HL-60 (cell line): ENCODE measurements around the gene PELI2.

Source experiments
- DNase-seq, 2 experiments: peaks; one replicate each; pipeline ENCODE4 v3.0.0-alpha.2; 2010 to 2020; ENCODE audit warnings: low read depth in 1 of 2, low spot score in 1 of 2
- H3K27ac ChIP-seq: fragments of 250-450 bp; sonication (Bioruptor Pico); replicated peaks from 2 replicates; pipeline ENCODE4 v1.5.1; 2020; ENCODE audit warnings: mild to moderate bottlenecking, moderate library complexity
- H3K27me3 ChIP-seq: fragments of 250-450 bp; sonication (Bioruptor Pico); 2 replicates; pipeline ENCODE4 v1.5.1; 2021; ENCODE audit warnings: mild to moderate bottlenecking, moderate library complexity; ENCODE audit not compliant: insufficient read depth, poor library complexity, severe bottlenecking
- H3K4me3 ChIP-seq: replicated peaks from 2 replicates; pipeline ENCODE4 v1.5.1; 2011; ENCODE audit warnings: mild to moderate bottlenecking, control low read depth, low read length; ENCODE audit not compliant: insufficient read depth
- CTCF ChIP-seq: IDR thresholded peaks from one replicate; pipeline ENCODE4 v1.5.1; 2011; ENCODE audit warnings: low read length, control low read depth, inconsistent platforms; ENCODE audit not compliant: insufficient read depth
- GABPA ChIP-seq: IDR thresholded peaks from 2 replicates; pipeline ENCODE4 v1.6.1; 2012; ENCODE audit warnings: low read depth
- POLR2AphosphoS5 ChIP-seq: IDR thresholded peaks from 2 replicates; pipeline ENCODE4 v1.6.1; 2012; ENCODE audit warnings: low read depth
- REST ChIP-seq: IDR thresholded peaks from 2 replicates; pipeline ENCODE4 v1.6.1; 2012; ENCODE audit warnings: low read depth; ENCODE audit not compliant: insufficient replicate concordance
- SPI1 ChIP-seq: IDR thresholded peaks from 2 replicates; pipeline ENCODE4 v1.6.1; 2012; ENCODE audit warnings: low read depth, mild to moderate bottlenecking, borderline replicate concordance

The PELI2 gene

GRCh38 chr14:56276108-56276507 lies 157.9 kb downstream of the PELI2 start:
- H3K27ac ChIP-seq: no peak overlapping the region
- DNase-seq: peak in 1 of 2 experiments; percentile 17
- H3K27me3 ChIP-seq: no peaks in the 10 kb centered on the region
- H3K4me3 ChIP-seq: no peak overlapping the region
- TF ChIP-seq GABPA: no peak
- TF ChIP-seq POLR2AphosphoS5: no peak
- TF ChIP-seq REST: no peak
- no peak for TF ChIP-seq CTCF
- TF ChIP-seq SPI1: peak; percentile 89

- no peaks in the 10 kb centered on the region for H3K27me3 ChIP-seq
- DNase-seq: no peak
- no peak for TF ChIP-seq CTCF
- no peak overlapping the region for H3K4me3 ChIP-seq
- H3K27ac ChIP-seq: no peak overlapping the region
These were observed 160.2 kb downstream of the PELI2 start for GRCh38 chr14:56278383-56278782.

DNA sequence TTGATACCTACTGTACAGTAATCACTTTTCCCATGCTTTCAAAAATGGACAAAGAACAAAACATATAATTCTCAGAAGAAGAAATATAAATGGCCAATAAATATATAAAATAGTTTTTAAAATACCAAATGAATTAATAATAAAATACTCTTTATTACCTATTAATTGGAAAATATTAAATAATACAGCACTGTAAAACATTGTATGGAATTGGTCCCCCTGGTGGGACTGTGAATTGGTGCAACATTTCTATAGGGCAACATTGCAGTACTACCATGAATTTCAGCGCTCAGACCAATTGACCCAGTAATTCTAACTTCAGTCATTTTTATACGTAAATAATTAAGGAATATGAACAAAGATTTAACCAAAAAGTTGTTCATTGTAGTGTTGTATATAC lies 162.6 kb downstream of the PELI2 start:
- TF ChIP-seq REST: no peak
- TF ChIP-seq CTCF: no peak
- TF ChIP-seq POLR2AphosphoS5: no peak
- TF ChIP-seq SPI1: no peak
- no peak for TF ChIP-seq GABPA
- no peak overlapping the region for H3K4me3 ChIP-seq
- H3K27ac ChIP-seq: no peak overlapping the region
- no peaks in the 10 kb centered on the region for H3K27me3 ChIP-seq
- no peak for DNase-seq

DNA sequence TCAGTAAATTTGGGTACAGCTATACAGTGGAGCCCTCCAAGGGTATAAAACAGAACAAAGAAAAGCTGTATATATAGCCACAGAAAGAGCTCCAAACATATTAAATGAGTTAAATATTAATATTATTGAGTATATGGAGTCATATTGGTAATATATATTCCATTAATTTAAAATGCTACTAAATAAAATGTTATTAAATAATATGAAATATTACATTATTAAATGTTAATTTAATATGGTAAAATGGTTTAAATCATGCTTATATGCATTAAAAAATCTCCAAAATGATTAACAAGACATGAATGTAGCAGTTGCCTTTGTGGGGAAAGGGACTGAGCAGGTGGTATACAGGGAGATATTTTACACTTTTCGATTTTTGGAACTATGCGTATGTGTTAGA lies 164.0 kb downstream of the PELI2 start:
- TF ChIP-seq SPI1: no peak
- DNase-seq: no peak
- no peaks in the 10 kb centered on the region for H3K27me3 ChIP-seq
- H3K4me3 ChIP-seq: no peak overlapping the region
- no peak overlapping the region for H3K27ac ChIP-seq
